IMR-90 (cell line): Measurements from ENCODE around the gene CD1D. TPM values are rescaled to one million over a fixed set of nuclear protein-coding genes. Genes with fewer than 3 reads are reported as not detected.

Experiments used
- ATAC-seq: fragments of 200-7000 bp; cut with Tn5 transposase; 2 replicates; pipeline ENCODE4 v1.9.1; 2020; ENCODE audit warnings: low read depth, mild to moderate bottlenecking, moderate library complexity
- BruUV-seq: library from RNA; stranded (reverse); fragments of 400-500 nt; replicated peaks from 2 replicates; lab custom pipeline; 2021; lab: Mats Ljungman, UMichigan
- CTCF ChIA-PET: fragments of 300-600 bp; formaldehyde crosslinking; extraction: SDS; loops from one replicate; lab custom pipeline; 2021; ENCODE audit warnings: antibody characterized with exemption; lab: Yijun Ruan, JAX
- POLR2A ChIA-PET: fragments of 300-600 bp; sonication (Branson Sonifier 250); formaldehyde crosslinking; loops from one replicate; lab custom pipeline; 2022; ENCODE audit warnings: antibody characterized with exemption; ENCODE audit not compliant: unreplicated experiment; lab: Charles Lee
- DNase-seq: peaks from one replicate; pipeline ENCODE4 v3.0.0; 2013
- H2AFZ ChIP-seq: replicated peaks from 2 replicates; pipeline ENCODE3; 2013; ENCODE audit warnings: low read length, mild to moderate bottlenecking; ENCODE audit not compliant: poor library complexity
- H2AK5ac ChIP-seq: 2 replicates; pipeline ENCODE4 v1.6.1; 2013; ENCODE audit warnings: low read depth, low read length, inconsistent platforms
- H2AK9ac ChIP-seq: replicated peaks from 2 replicates; pipeline ENCODE3; 2013; ENCODE audit warnings: mild to moderate bottlenecking, low read depth, low read length, moderate library complexity; ENCODE audit not compliant: poor library complexity
- H2BK120ac ChIP-seq: 2 replicates; pipeline ENCODE4 v1.6.1; 2013; ENCODE audit warnings: low read depth, low read length, inconsistent platforms
- H2BK15ac ChIP-seq: 3 replicates; pipeline ENCODE4 v1.6.1; 2013; ENCODE audit warnings: low read depth, low read length, inconsistent platforms
- H2BK20ac ChIP-seq: 2 replicates; pipeline ENCODE4 v1.6.1; 2013; ENCODE audit warnings: low read depth, mild to moderate bottlenecking, inconsistent platforms, low read length, moderate library complexity
- H2BK5ac ChIP-seq: 2 replicates; pipeline ENCODE4 v1.6.1; 2013; ENCODE audit warnings: mild to moderate bottlenecking, low read depth, low read length, inconsistent platforms; ENCODE audit not compliant: poor library complexity, severe bottlenecking
- H3K14ac ChIP-seq: replicated peaks from 2 replicates; pipeline ENCODE4 v1.6.1; 2013; ENCODE audit warnings: low read depth, low read length, inconsistent platforms
- H3K18ac ChIP-seq: 2 replicates; pipeline ENCODE4 v1.6.1; 2013; ENCODE audit warnings: low read depth, low read length, control low read depth
- H3K23ac ChIP-seq: 2 replicates; pipeline ENCODE4 v1.6.1; 2013; ENCODE audit warnings: low read depth, low read length, inconsistent platforms
- H3K27ac ChIP-seq: 2 replicates; pipeline ENCODE4 v1.5.1; 2013; ENCODE audit warnings: mild to moderate bottlenecking, control low read depth, low read length; ENCODE audit not compliant: insufficient read depth
- H3K27me3 ChIP-seq: 2 replicates; pipeline ENCODE4 v1.6.1; 2013; ENCODE audit warnings: low read length; ENCODE audit not compliant: control insufficient read depth, insufficient read depth
- H3K36me3 ChIP-seq: 2 replicates; pipeline ENCODE4 v1.6.1; 2013; ENCODE audit warnings: low read length, mixed read lengths; ENCODE audit not compliant: control insufficient read depth, insufficient read depth
- H3K4ac ChIP-seq: 2 replicates; pipeline ENCODE4 v1.6.1; 2013; ENCODE audit warnings: low read depth, low read length, inconsistent platforms
- H3K4me1 ChIP-seq: 2 replicates; pipeline ENCODE4 v1.6.1; 2013; ENCODE audit warnings: low read length, mixed read lengths; ENCODE audit not compliant: control insufficient read depth, insufficient read depth
- H3K4me2 ChIP-seq: 2 replicates; pipeline ENCODE4 v1.6.1; 2013; ENCODE audit warnings: low read depth, mild to moderate bottlenecking, control low read depth, low read length, moderate library complexity
- H3K4me3 ChIP-seq: 2 replicates; pipeline ENCODE4 v1.5.1; 2013; ENCODE audit warnings: low read depth, mild to moderate bottlenecking, control low read depth, low read length, moderate library complexity; ENCODE audit not compliant: insufficient read depth
- H3K56ac ChIP-seq: 2 replicates; pipeline ENCODE4 v1.6.1; 2013; ENCODE audit warnings: low read length, inconsistent platforms; ENCODE audit not compliant: insufficient read depth; ENCODE audit errors: extremely low read depth
- H3K79me1 ChIP-seq, 2 experiments: 2 replicates each; pipeline ENCODE4 v1.6.1; 2013; ENCODE audit warnings: low read length in 2 of 2, inconsistent platforms in 1 of 2, low read depth in 1 of 2
- H3K9ac ChIP-seq: 2 replicates; pipeline ENCODE4 v1.6.1; 2013; ENCODE audit warnings: low read depth, low read length, control low read depth
- H3K9me1 ChIP-seq: 2 replicates; pipeline ENCODE4 v1.6.1; 2013; ENCODE audit warnings: low read length, inconsistent platforms; ENCODE audit not compliant: insufficient read depth
- H3K9me3 ChIP-seq: 2 replicates; pipeline ENCODE4 v1.6.1; 2013; ENCODE audit warnings: low read length; ENCODE audit not compliant: control insufficient read depth, insufficient read depth
- H4K20me1 ChIP-seq: 2 replicates; pipeline ENCODE4 v1.6.1; 2013; ENCODE audit warnings: low read length, inconsistent platforms; ENCODE audit not compliant: insufficient read depth
- H4K5ac ChIP-seq: 2 replicates; pipeline ENCODE4 v1.6.1; 2013; ENCODE audit warnings: mild to moderate bottlenecking, low read depth, low read length, control low read depth
- H4K8ac ChIP-seq, 2 experiments: 2 replicates each; pipeline ENCODE4 v1.6.1; 2013; ENCODE audit warnings: low read depth in 2 of 2, low read length in 2 of 2, control low read depth in 1 of 2, inconsistent platforms in 1 of 2
- H4K91ac ChIP-seq: 2 replicates; pipeline ENCODE4 v1.6.1; 2013; ENCODE audit warnings: low read depth, low read length, inconsistent platforms; ENCODE audit not compliant: insufficient read depth
- BHLHE40 ChIP-seq: fragments of 150-350 bp; IDR thresholded peaks from 2 replicates; pipeline ENCODE4 v1.6.1; 2016; ENCODE audit warnings: mild to moderate bottlenecking, low read depth, low read length
- CEBPB ChIP-seq: IDR thresholded peaks from 2 replicates; pipeline ENCODE4 v1.6.1; 2012; ENCODE audit warnings: low read depth, low read length, improper control_type of control experiment
- CHD1 ChIP-seq: IDR thresholded peaks from 2 replicates; pipeline ENCODE4 v1.6.1; 2012; ENCODE audit warnings: low read depth, low read length, improper control_type of control experiment
- FOS ChIP-seq: fragments of 150-350 bp; IDR thresholded peaks from 2 replicates; pipeline ENCODE4 v1.6.1; 2016; ENCODE audit warnings: low read depth, low read length
- MAFK ChIP-seq: IDR thresholded peaks from 2 replicates; pipeline ENCODE4 v1.6.1; 2012; ENCODE audit warnings: low read depth, low read length, improper control_type of control experiment
- MAZ ChIP-seq: IDR thresholded peaks from 2 replicates; pipeline ENCODE4 v1.6.1; 2012; ENCODE audit warnings: low read depth, mild to moderate bottlenecking, low read length, improper control_type of control experiment, moderate library complexity, borderline replicate concordance
- MXI1 ChIP-seq: IDR thresholded peaks from 2 replicates; pipeline ENCODE4 v1.6.1; 2012; ENCODE audit warnings: low read depth, mild to moderate bottlenecking, low read length, moderate library complexity, borderline replicate concordance
- NFE2L2 ChIP-seq: fragments of 150-350 bp; IDR thresholded peaks from 2 replicates; pipeline ENCODE4 v1.6.1; 2016; ENCODE audit warnings: low read depth, mild to moderate bottlenecking, low read length
- POLR2A ChIP-seq: IDR thresholded peaks from 2 replicates; pipeline ENCODE4 v1.6.1; 2012; ENCODE audit warnings: mild to moderate bottlenecking, low read depth, low read length
- RAD21 ChIP-seq: IDR thresholded peaks from 2 replicates; pipeline ENCODE4 v1.6.1; 2012; ENCODE audit warnings: low read length, improper control_type of control experiment
- RCOR1 ChIP-seq: IDR thresholded peaks from 2 replicates; pipeline ENCODE4 v1.6.1; 2012; ENCODE audit warnings: mild to moderate bottlenecking, low read length, improper control_type of control experiment; ENCODE audit not compliant: insufficient replicate concordance
- RFX5 ChIP-seq: IDR thresholded peaks from 2 replicates; pipeline ENCODE4 v1.8.0; 2012; ENCODE audit warnings: low read depth, mild to moderate bottlenecking, low read length, moderate library complexity
- SMC3 ChIP-seq: fragments of 150-350 bp; IDR thresholded peaks from 2 replicates; pipeline ENCODE4 v1.6.1; 2016; ENCODE audit warnings: low read depth, mild to moderate bottlenecking, antibody characterized with exemption, low read length, moderate library complexity
- WGBS, 2 experiments: methylation state at CpG; one replicate each; pipeline versions ENCODE4 v1.1.5 to v1.1.7; 2013; ENCODE audit warnings: missing lambda C conversion rate in 2 of 2; ENCODE audit not compliant: insufficient read length in 1 of 2; ENCODE audit errors: extremely low coverage in 2 of 2; 5-methylcytosine and 5-hydroxymethylcytosine counted together
- dilution Hi-C: fragments of 300-500 bp; cut with HindIII; formaldehyde crosslinking; loops from one replicate; pipeline ENCODE4 v1.14.3; 2018; ENCODE audit warnings: low sequenced_read_pairs; ENCODE audit not compliant: unreplicated experiment
- in situ Hi-C: fragments of 300-500 bp; cut with MboI; formaldehyde crosslinking; loops from 3 replicates; pipeline ENCODE4 v1.14.3; 2019; ENCODE audit warnings: low sequenced_read_pairs, inconsistent platforms, mixed read lengths
- intact Hi-C: fragments of 100-400 bp; cut with micrococcal nuclease; formaldehyde crosslinking; loops from 2 replicates; pipeline ENCODE4 v1.10.0; 2022
- polyA plus RNA-seq, 3 experiments: library from polyadenylated mRNA; depleted of rRNA; stranded (reverse); fragments of >200 nt; gene quantifications; 2 replicates each; pipeline ENCODE4 v1.2.3, GENCODE V29; 2012; ENCODE audit warnings: low replicate concordance in 1 of 3
- total RNA-seq: library from RNA; depleted of rRNA; stranded (reverse); fragments of >200 nt; gene quantifications from 2 replicates; pipeline ENCODE4 v1.2.3, GENCODE V29; 2012
- TF ChIP-seq, protein P1 (sequence below): fragments of 150-350 bp; IDR thresholded peaks from 2 replicates; pipeline ENCODE4 v1.6.1; 2016; ENCODE audit warnings: low read depth, mild to moderate bottlenecking, low read length, moderate library complexity, borderline replicate concordance
- TF ChIP-seq, protein P2 (sequence below): conservative IDR thresholded peaks from 2 replicates; pipeline ENCODE4 v1.5.1; 2012; ENCODE audit warnings: mild to moderate bottlenecking, low read depth, low read length, improper control_type of control experiment
- TF ChIP-seq, protein P3 (sequence below): fragments of 150-350 bp; IDR thresholded peaks from 2 replicates; pipeline ENCODE4 v1.6.1; 2017; ENCODE audit warnings: mild to moderate bottlenecking, antibody characterized with exemption, low read length, low read depth

CD1D gene
- total and polyA plus RNA-seq, 2 of the 4 experiments (the other 2 are of a cell fraction): not detected

DNA sequence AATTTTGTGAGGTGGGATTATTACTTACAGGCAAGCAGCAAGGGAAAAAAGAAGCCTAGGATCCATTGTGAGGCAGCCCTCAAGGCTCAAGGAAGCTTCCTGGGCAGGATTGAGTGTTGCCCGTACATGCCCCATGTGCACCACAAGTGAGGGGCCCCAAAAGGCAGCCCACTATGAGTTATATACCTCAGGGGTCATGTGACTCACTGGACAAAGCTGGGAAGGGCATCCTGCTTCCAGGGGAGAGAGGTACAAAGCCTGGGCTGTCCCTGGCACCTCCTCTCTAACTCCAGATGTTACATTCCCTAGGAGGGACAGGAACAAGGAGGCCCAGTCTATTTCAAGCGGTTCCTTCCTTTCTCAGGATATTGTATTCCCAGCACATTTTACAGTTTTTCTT is 34.0 kb upstream of the CD1D start:
- Histone ChIP-seq H2BK120ac (no peak overlapping the region), H3K36me3 (no peaks in the 10 kb centered on the region), H2BK15ac (no peak overlapping the region), H3K9me1 (peaks cover 6% of the 10 kb centered on the region), H4K8ac (no peak overlapping the region), H3K4me2 (no peak overlapping the region), H3K14ac (no peak overlapping the region), H4K91ac (no peak overlapping the region), H3K18ac (no peak overlapping the region; the same call in 1 of the 2 replicates), H2AK9ac (no peak overlapping the region), H3K56ac (no peak overlapping the region), H3K4me3 (no peak overlapping the region), H3K23ac (no peak overlapping the region), H4K5ac (peak overlapping the region; percentile 60; the same call in 1 of the 2 replicates), H4K20me1 (no peaks in the 10 kb centered on the region), H2AK5ac (no peak overlapping the region), H3K4ac (no peak overlapping the region), H3K79me1 (no peaks in the 10 kb centered on the region), H3K9me3 (no peaks in the 10 kb centered on the region), H2BK5ac (peak overlapping the region; percentile 37), H3K27ac (no peak overlapping the region), H2BK20ac (no peak overlapping the region), H2AFZ (no peak overlapping the region), H3K27me3 (no peaks in the 10 kb centered on the region), H3K9ac (no peak overlapping the region), H3K4me1 (peaks cover 3% of the 10 kb centered on the region)
- POLR2A ChIA-PET: no interaction called here
- DNase-seq (no peak), ATAC-seq (no peak)
- no TSS peak for BruUV-seq
- intact Hi-C loops (no loop called here), dilution Hi-C loops (loop anchor here (25.0 kb wide), 1 partner anchor 184 kb away; no protein-coding TSS in a partner anchor), in situ Hi-C loops (loop anchor here (25.0 kb wide), 1 partner anchor 784 kb away; no protein-coding TSS in a partner anchor)
- CTCF ChIA-PET: no interaction called here
- WGBS, 2 experiments: no CpG with 5 or more reads among the region's 2 CpGs
- TF ChIP-seq RFX5 (no peak), MAZ (no peak), POLR2A (no peak), NFE2L2 (no peak), CHD1 (no peak), SMC3 (no peak), RAD21 (no peak), FOS (no peak), CEBPB (no peak), MAFK (no peak), BHLHE40 (no peak), MXI1 (no peak), RCOR1 (no peak)
- TF ChIP-seq, protein P1, sequence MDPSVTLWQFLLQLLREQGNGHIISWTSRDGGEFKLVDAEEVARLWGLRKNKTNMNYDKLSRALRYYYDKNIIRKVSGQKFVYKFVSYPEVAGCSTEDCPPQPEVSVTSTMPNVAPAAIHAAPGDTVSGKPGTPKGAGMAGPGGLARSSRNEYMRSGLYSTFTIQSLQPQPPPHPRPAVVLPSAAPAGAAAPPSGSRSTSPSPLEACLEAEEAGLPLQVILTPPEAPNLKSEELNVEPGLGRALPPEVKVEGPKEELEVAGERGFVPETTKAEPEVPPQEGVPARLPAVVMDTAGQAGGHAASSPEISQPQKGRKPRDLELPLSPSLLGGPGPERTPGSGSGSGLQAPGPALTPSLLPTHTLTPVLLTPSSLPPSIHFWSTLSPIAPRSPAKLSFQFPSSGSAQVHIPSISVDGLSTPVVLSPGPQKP: no peak
- TF ChIP-seq, protein P2, sequence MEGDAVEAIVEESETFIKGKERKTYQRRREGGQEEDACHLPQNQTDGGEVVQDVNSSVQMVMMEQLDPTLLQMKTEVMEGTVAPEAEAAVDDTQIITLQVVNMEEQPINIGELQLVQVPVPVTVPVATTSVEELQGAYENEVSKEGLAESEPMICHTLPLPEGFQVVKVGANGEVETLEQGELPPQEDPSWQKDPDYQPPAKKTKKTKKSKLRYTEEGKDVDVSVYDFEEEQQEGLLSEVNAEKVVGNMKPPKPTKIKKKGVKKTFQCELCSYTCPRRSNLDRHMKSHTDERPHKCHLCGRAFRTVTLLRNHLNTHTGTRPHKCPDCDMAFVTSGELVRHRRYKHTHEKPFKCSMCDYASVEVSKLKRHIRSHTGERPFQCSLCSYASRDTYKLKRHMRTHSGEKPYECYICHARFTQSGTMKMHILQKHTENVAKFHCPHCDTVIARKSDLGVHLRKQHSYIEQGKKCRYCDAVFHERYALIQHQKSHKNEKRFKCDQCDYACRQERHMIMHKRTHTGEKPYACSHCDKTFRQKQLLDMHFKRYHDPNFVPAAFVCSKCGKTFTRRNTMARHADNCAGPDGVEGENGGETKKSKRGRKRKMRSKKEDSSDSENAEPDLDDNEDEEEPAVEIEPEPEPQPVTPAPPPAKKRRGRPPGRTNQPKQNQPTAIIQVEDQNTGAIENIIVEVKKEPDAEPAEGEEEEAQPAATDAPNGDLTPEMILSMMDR: no peak
- TF ChIP-seq, protein P3, sequence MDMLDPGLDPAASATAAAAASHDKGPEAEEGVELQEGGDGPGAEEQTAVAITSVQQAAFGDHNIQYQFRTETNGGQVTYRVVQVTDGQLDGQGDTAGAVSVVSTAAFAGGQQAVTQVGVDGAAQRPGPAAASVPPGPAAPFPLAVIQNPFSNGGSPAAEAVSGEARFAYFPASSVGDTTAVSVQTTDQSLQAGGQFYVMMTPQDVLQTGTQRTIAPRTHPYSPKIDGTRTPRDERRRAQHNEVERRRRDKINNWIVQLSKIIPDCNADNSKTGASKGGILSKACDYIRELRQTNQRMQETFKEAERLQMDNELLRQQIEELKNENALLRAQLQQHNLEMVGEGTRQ: no peak
